HepG2 (cell line): Measurements from ENCODE around the gene SELENOM. TPM values are rescaled to one million over a fixed set of nuclear protein-coding genes. Genes with fewer than 3 reads are reported as not detected.
A peak's percentile ranks its signal among the peaks of the same experiment; 100 is the strongest.

Experiments used
- ATAC-seq: fragments of 200-7000 bp; cut with Tn5 transposase; 3 replicates; pipeline ENCODE4 v1.9.1; 2020; ENCODE audit warnings: mild to moderate bottlenecking, moderate library complexity
- BruUV-seq: library from RNA; stranded (reverse); fragments of 400-500 nt; replicated peaks from 2 replicates; lab custom pipeline; 2021; lab: Mats Ljungman, UMichigan
- CTCF ChIA-PET: fragments of 300-600 bp; formaldehyde crosslinking; extraction: SDS; loops from one replicate; lab custom pipeline; 2021; ENCODE audit warnings: low total read pairs, inconsistent platforms, low intra/inter-chr PET ratio; lab: Yijun Ruan, JAX
- POLR2A ChIA-PET: fragments of 350-600 bp; sonication (Branson Sonifier 250); formaldehyde crosslinking; loops from one replicate; lab custom pipeline; 2020; ENCODE audit warnings: antibody characterized with exemption, inconsistent platforms; lab: Yijun Ruan, JAX
- DNase-seq: peaks from one replicate; pipeline ENCODE4 v3.0.0-alpha.2; 2015; ENCODE audit warnings: low spot score
- FAIRE-seq: peaks from 3 replicates; lab custom pipeline; 2011; peaks lifted over from hg19 to GRCh38; lab: Jason Lieb, UNC
- H2AFZ ChIP-seq: one replicate; pipeline ENCODE4 v1.6.1; 2011; ENCODE audit warnings: low read length, inconsistent platforms
- H3K27ac ChIP-seq: fragments of 300-600 bp; 3 replicates; pipeline ENCODE4 v1.8.0; 2011; ENCODE audit warnings: mixed run types, mild to moderate bottlenecking, mixed read lengths, low read length, inconsistent platforms; ENCODE audit not compliant: insufficient read depth; ENCODE audit errors: extremely low read length
- H3K27me3 ChIP-seq, 2 experiments: fragments of 200-600 bp in 1 of 2; 2 replicates in 1 of 2; 3 replicates in 1 of 2; pipeline versions ENCODE4 v1.6.0 to v1.8.0; 2011; ENCODE audit warnings: low read length in 2 of 2, mild to moderate bottlenecking in 2 of 2, moderate library complexity in 2 of 2, inconsistent platforms in 1 of 2; ENCODE audit not compliant: insufficient read depth in 2 of 2, control insufficient read depth in 1 of 2
- H3K36me3 ChIP-seq, 2 experiments: fragments of 200-600 bp in 1 of 2; replicated peaks in 1 of 2; 2 replicates in 1 of 2; 3 replicates in 1 of 2; pipeline versions ENCODE4 v1.5.1 to v1.8.0; 2011; ENCODE audit warnings: low read length in 2 of 2, inconsistent platforms in 1 of 2; ENCODE audit not compliant: insufficient read depth in 2 of 2, control insufficient read depth in 1 of 2
- H3K4me1 ChIP-seq: 2 replicates; pipeline ENCODE4 v1.5.1; 2012; ENCODE audit warnings: low read length, inconsistent platforms; ENCODE audit not compliant: insufficient read depth
- H3K4me2 ChIP-seq: 2 replicates; pipeline ENCODE4 v1.6.0; 2011; ENCODE audit warnings: low read depth, low read length, inconsistent platforms
- H3K4me3 ChIP-seq, 3 experiments: fragments of 200-600 bp in 1 of 3; sonication (generic), shearing (Covaris generic) in 1 of 3; replicated peaks in 1 of 3; 2 replicates each; pipeline ENCODE4 v1.5.1; 2011 to 2016; ENCODE audit warnings: low read length in 3 of 3, inconsistent platforms in 2 of 3, low read depth in 2 of 3, mild to moderate bottlenecking in 2 of 3, control low read depth in 1 of 3, mixed read lengths in 1 of 3; ENCODE audit not compliant: insufficient read depth in 1 of 3
- H3K79me2 ChIP-seq: one replicate; pipeline ENCODE4 v1.6.1; 2011; ENCODE audit warnings: low read length, inconsistent platforms; ENCODE audit not compliant: insufficient read depth
- H3K9ac ChIP-seq: 2 replicates; pipeline ENCODE4 v1.6.0; 2011; ENCODE audit warnings: mild to moderate bottlenecking, low read depth, low read length, inconsistent platforms; ENCODE audit not compliant: insufficient read depth
- H3K9me3 ChIP-seq: 2 replicates; pipeline ENCODE4 v1.5.1; 2012; ENCODE audit warnings: mild to moderate bottlenecking, low read length
- H4K20me1 ChIP-seq: 2 replicates; pipeline ENCODE4 v1.6.0; 2011; ENCODE audit warnings: inconsistent platforms, mild to moderate bottlenecking, low read length, moderate library complexity; ENCODE audit not compliant: insufficient read depth
- ESRRA ChIP-seq: sonication (generic); formaldehyde crosslinking; IDR thresholded peaks from 2 replicates; pipeline ENCODE4 v1.5.1; 2020; ENCODE audit warnings: mild to moderate bottlenecking, low read depth, missing genetic modification reagents
- JDP2 ChIP-seq: sonication (generic); formaldehyde crosslinking; IDR thresholded peaks from 2 replicates; pipeline ENCODE4 v1.8.1; 2022; ENCODE audit warnings: missing genetic modification reagents, borderline replicate concordance
- REL ChIP-seq: sonication (generic); formaldehyde crosslinking; conservative IDR thresholded peaks from 2 replicates; pipeline ENCODE4 v1.8.0; 2022; ENCODE audit warnings: mild to moderate bottlenecking, missing genetic modification reagents, moderate library complexity
- SMARCE1 ChIP-seq: fragments of 450-650 bp; IDR thresholded peaks from 2 replicates; pipeline ENCODE4 v1.6.1; 2017; ENCODE audit warnings: borderline replicate concordance
- SP4 ChIP-seq: sonication (generic); formaldehyde crosslinking; IDR thresholded peaks from 2 replicates; pipeline ENCODE4 v1.8.1; 2023; ENCODE audit warnings: mild to moderate bottlenecking, missing genetic modification reagents
- TOPORS ChIP-seq: sonication (generic); formaldehyde crosslinking; IDR thresholded peaks from 2 replicates; pipeline ENCODE4 v1.8.0; 2023; ENCODE audit warnings: mild to moderate bottlenecking, missing genetic modification reagents
- ZNF441 ChIP-seq: sonication (generic); formaldehyde crosslinking; IDR thresholded peaks from 2 replicates; pipeline ENCODE4 v1.7.0; 2021; ENCODE audit warnings: missing genetic modification reagents, borderline replicate concordance
- ZNF747 ChIP-seq: sonication (generic); formaldehyde crosslinking; IDR thresholded peaks from 2 replicates; pipeline ENCODE4 v1.8.1; 2023; ENCODE audit warnings: missing genetic modification reagents, mild to moderate bottlenecking, borderline replicate concordance
- WGBS: methylation state at CpG from one replicate; pipeline ENCODE4 v1.1.6; 2017; ENCODE audit warnings: low lambda C conversion rate; 5-methylcytosine and 5-hydroxymethylcytosine counted together
- in situ Hi-C: cut with HindIII; loops from 2 replicates; pipeline ENCODE4 v1.10.0; 2017; ENCODE audit warnings: low pct_unique_long_range_greater_than_20kb; ENCODE audit not compliant: extremely low pct_ligation_motif_present
- intact Hi-C: fragments of 100-400 bp; cut with micrococcal nuclease; formaldehyde crosslinking; loops from one replicate; pipeline ENCODE4 v1.10.0; 2022; ENCODE audit not compliant: unreplicated experiment
- polyA plus RNA-seq, 8 experiments: library from polyadenylated mRNA; depleted of rRNA in 3 of 8; stranded (reverse) in 7 of 8; unstranded in 1 of 8; fragments of >200 nt; fragmentation: Illumina TruSeq in 4 of 8; extraction: Trizol in 4 of 8; gene quantifications; 2 replicates each; pipeline versions ENCODE4 v1.2.1 to v1.2.3, GENCODE V29; 2011 to 2016; ENCODE audit warnings: low read depth in 4 of 8, missing spikeins in 1 of 8, mixed read lengths in 1 of 8; ENCODE audit not compliant: insufficient read depth in 1 of 8
- total RNA-seq, 5 experiments: library from RNA; depleted of rRNA; stranded (reverse); fragments of >200 nt; fragmentation: Illumina TruSeq; extraction: Trizol; gene quantifications; 2 replicates each; pipeline ENCODE4 v1.2.3, GENCODE V29; 2016; ENCODE audit warnings: low read depth in 1 of 5
- TF ChIP-seq, protein P1 (sequence below): sonication (generic); formaldehyde crosslinking; conservative IDR thresholded peaks from 2 replicates; pipeline ENCODE4 v1.8.0; 2022; ENCODE audit warnings: low read depth, missing genetic modification reagents
- TF ChIP-seq, protein P2 (sequence below): sonication (generic); formaldehyde crosslinking; IDR thresholded peaks from 2 replicates; pipeline ENCODE4 v1.4.0; 2020; ENCODE audit warnings: missing genetic modification reagents, mild to moderate bottlenecking, borderline replicate concordance
- TF ChIP-seq, protein P3 (sequence below): sonication (generic); formaldehyde crosslinking; IDR thresholded peaks from 2 replicates; pipeline ENCODE4 v1.8.1; 2023; ENCODE audit warnings: mild to moderate bottlenecking, moderate library complexity, missing genetic modification reagents

SELENOM gene
- total and polyA plus RNA-seq, 2 of the 13 experiments (the other 11 are each of a cell fraction or from before 2014, with no cell fraction given), result 4.1 to 4.3 TPM

DNA sequence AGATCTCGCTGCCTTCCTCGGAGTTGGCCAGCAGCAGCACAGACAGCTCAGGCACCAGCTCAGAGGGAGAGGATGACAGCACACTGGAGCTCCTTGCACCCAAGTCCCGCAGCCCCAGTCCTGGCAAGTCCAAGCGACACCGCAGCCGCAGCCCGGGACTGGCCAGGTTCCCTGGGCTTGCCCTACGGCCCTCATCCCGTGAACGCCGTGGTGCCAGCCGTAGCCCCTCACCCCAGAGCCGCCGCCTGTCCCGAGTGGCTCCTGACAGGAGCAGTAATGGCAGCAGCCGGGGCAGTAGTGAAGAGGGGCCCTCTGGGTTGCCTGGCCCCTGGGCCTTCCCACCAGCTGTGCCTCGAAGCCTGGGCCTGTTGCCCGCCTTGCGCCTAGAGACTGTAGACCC, 26.5 kb upstream of the SELENOM start:
- FAIRE-seq, result no peak
- Histone ChIP-seq H4K20me1 (no peaks in the 10 kb centered on the region), H3K4me2 (no peak overlapping the region), H3K4me1 (peaks cover 41% of the 10 kb centered on the region), H3K9ac (no peak overlapping the region), H3K9me3 (no peaks in the 10 kb centered on the region), H2AFZ (no peak overlapping the region), H3K4me3 (no peak overlapping the region), H3K79me2 (no peaks in the 10 kb centered on the region), H3K27ac (no peak overlapping the region), H3K36me3 (no peaks in the 10 kb centered on the region), H3K27me3 (peaks cover 3 to 9% of the 10 kb centered on the region in 2 experiments; a peak in 4 of 5 replicates)
- ChIA-PET CTCF (no interaction called here), POLR2A (interaction anchor here (0.5 kb wide), 1 partner anchor 127 kb away, joined by 3 read pairs; no protein-coding TSS in a partner anchor)
- BruUV-seq, result no TSS peak
- WGBS, result 84% methylated on average over 9 of the region's 19 CpGs
- no peak for ATAC-seq
- DNase-seq, result no peak
- TF ChIP-seq SMARCE1 (no peak), ESRRA (CRISPR knock-in tag) (no peak), ZNF747 (CRISPR knock-in tag) (no peak), SP4 (CRISPR knock-in tag) (no peak), TOPORS (no peak)
- in situ Hi-C loops, result no loop called here
- intact Hi-C loops, result no loop called here

DNA sequence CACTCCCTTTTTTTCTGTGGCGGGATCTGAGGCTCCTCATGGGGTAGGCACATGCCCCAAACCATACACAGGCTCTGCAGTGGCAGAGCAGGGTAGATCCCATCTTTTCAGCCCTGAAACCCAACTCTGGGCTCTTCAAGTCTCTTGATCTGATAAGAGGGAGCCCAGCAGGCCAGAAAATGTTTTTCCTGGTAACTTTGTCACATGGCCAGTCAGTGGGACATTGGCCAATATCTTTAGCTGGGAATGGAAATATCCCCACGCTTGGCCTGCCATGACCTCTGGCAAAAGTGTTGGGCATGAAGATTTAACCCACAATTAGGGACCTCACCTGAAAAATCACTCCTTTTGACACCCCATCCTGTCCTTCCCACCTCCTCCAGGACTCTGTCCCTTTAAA, 23.5 kb upstream of the SELENOM start:
- H3K4me3 ChIP-seq, result no peak overlapping the region
- no peaks in the 10 kb centered on the region; a peak in 2 of 5 replicates for H3K27me3 ChIP-seq
- no peak overlapping the region for H2AFZ ChIP-seq
- no TSS peak for BruUV-seq
- H4K20me1 ChIP-seq, result no peaks in the 10 kb centered on the region
- H3K9me3 ChIP-seq, result no peaks in the 10 kb centered on the region
- no peak overlapping the region for H3K27ac ChIP-seq
- peak; percentile 31 for DNase-seq
- H3K4me1 ChIP-seq, result peaks cover 42% of the 10 kb centered on the region
- ChIA-PET POLR2A (interaction anchor here (1.4 kb wide), 1 partner anchor 23 kb away, joined by 3 read pairs; the partner anchor contains the start of gene SELENOM), CTCF (no interaction called here)
- no peak overlapping the region for H3K9ac ChIP-seq
- H3K79me2 ChIP-seq, result no peaks in the 10 kb centered on the region
- WGBS, result 46% methylated on average over 2 of the region's 2 CpGs
- no peak for FAIRE-seq
- intact Hi-C loops, result no loop called here
- ATAC-seq, result no peak
- H3K36me3 ChIP-seq, result no peaks in the 10 kb centered on the region
- peak overlapping the region; percentile 29; the same call in 1 of the 2 replicates for H3K4me2 ChIP-seq
- in situ Hi-C loops, result no loop called here
- TF ChIP-seq, protein P1, sequence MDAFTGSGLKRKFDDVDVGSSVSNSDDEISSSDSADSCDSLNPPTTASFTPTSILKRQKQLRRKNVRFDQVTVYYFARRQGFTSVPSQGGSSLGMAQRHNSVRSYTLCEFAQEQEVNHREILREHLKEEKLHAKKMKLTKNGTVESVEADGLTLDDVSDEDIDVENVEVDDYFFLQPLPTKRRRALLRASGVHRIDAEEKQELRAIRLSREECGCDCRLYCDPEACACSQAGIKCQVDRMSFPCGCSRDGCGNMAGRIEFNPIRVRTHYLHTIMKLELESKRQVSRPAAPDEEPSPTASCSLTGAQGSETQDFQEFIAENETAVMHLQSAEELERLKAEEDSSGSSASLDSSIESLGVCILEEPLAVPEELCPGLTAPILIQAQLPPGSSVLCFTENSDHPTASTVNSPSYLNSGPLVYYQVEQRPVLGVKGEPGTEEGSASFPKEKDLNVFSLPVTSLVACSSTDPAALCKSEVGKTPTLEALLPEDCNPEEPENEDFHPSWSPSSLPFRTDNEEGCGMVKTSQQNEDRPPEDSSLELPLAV (CRISPR knock-in tag), result no peak
- TF ChIP-seq, protein P2, sequence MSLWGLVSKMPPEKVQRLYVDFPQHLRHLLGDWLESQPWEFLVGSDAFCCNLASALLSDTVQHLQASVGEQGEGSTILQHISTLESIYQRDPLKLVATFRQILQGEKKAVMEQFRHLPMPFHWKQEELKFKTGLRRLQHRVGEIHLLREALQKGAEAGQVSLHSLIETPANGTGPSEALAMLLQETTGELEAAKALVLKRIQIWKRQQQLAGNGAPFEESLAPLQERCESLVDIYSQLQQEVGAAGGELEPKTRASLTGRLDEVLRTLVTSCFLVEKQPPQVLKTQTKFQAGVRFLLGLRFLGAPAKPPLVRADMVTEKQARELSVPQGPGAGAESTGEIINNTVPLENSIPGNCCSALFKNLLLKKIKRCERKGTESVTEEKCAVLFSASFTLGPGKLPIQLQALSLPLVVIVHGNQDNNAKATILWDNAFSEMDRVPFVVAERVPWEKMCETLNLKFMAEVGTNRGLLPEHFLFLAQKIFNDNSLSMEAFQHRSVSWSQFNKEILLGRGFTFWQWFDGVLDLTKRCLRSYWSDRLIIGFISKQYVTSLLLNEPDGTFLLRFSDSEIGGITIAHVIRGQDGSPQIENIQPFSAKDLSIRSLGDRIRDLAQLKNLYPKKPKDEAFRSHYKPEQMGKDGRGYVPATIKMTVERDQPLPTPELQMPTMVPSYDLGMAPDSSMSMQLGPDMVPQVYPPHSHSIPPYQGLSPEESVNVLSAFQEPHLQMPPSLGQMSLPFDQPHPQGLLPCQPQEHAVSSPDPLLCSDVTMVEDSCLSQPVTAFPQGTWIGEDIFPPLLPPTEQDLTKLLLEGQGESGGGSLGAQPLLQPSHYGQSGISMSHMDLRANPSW (CRISPR knock-in tag), result no peak
- TF ChIP-seq ZNF441 (CRISPR knock-in tag) (0 out of 2 replicates have a peak, but pooled peaks have one; percentile 2), JDP2 (CRISPR knock-in tag) (no peak), REL (no peak)
- TF ChIP-seq, protein P3, sequence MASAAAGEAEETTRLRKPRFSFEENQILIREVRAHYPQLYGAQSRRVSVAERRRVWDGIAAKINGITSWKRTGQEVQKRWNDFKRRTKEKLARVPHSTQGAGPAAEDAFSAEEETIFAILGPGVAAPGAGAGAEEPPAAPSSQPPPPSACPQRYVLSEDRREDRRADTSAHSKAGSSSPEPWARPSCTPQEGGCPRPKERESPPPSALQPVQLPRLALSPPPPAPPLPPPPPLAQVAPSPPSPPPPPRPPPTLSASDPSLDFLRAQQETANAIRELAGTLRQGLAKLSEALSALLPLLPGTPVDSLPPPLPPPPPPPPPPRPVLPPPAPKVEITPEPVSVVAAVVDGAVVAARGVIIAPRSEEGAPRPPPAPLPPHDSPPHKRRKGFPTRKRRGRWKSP (CRISPR knock-in tag), result no peak
